ENCODE measurements around the gene KRTAP10-1. TPM values are rescaled to one million over a fixed set of nuclear protein-coding genes. Genes with fewer than 3 reads are reported as not detected.
"Not testable (repeated sequence)": the region's sequence is repeated elsewhere in the genome, so short reads cannot be mapped to it uniquely, and the experiment has no call there.

Gene KRTAP10-1
- total RNA-seq, 1 donor = not detected

GRCh38 chr21:44505673-44506278 lies 34.2 kb downstream of the KRTAP10-1 start:
- TF ChIP-seq CTCF (IDR thresholded peaks at IDR 0.05; ENCODE audit: insufficient read depth, low read length) = no peak
- H3K4me3 ChIP-seq (ENCODE audit: low read depth, low read length) = no peak overlapping the region
- DNase-seq (ENCODE audit: low read depth) = no peak

GRCh38 chr21:44503901-44504399 lies 36.0 kb downstream of the KRTAP10-1 start:
- DNase-seq (ENCODE audit: low read depth) = no peak
- no peak for TF ChIP-seq CTCF (IDR thresholded peaks at IDR 0.05; ENCODE audit: insufficient read depth, low read length)
- H3K4me3 ChIP-seq (ENCODE audit: low read depth, low read length) = no peak overlapping the region

- H3K4me3 ChIP-seq (ENCODE audit: low read depth, low read length); DNase-seq (ENCODE audit: low read depth): not testable (repeated sequence)
Observed at GRCh38 chr21:44503006-44503889, 36.7 kb downstream of the KRTAP10-1 start.

GRCh38 chr21:44502171-44502958 lies 37.6 kb downstream of the KRTAP10-1 start:
- H3K4me3 ChIP-seq (ENCODE audit: low read depth, low read length) = no peak overlapping the region
- DNase-seq (ENCODE audit: low read depth) = no peak
- TF ChIP-seq CTCF (IDR thresholded peaks at IDR 0.05; ENCODE audit: insufficient read depth, low read length) = no peak

GRCh38 chr21:44500111-44500510 lies 39.9 kb downstream of the KRTAP10-1 start:
- no peak for DNase-seq (ENCODE audit: low read depth)
- no peak overlapping the region for H3K4me3 ChIP-seq (ENCODE audit: low read depth, low read length)
- no peak for TF ChIP-seq CTCF (IDR thresholded peaks at IDR 0.05; ENCODE audit: insufficient read depth, low read length)

- H3K4me3 ChIP-seq (ENCODE audit: low read depth, low read length) = no peak overlapping the region
- no peak for TF ChIP-seq CTCF (IDR thresholded peaks at IDR 0.05; ENCODE audit: insufficient read depth, low read length)
- no peak for DNase-seq (ENCODE audit: low read depth)
Observed at GRCh38 chr21:44499631-44500030, 40.4 kb downstream of the KRTAP10-1 start.

GRCh38 chr21:44499211-44499560 lies 40.8 kb downstream of the KRTAP10-1 start:
- TF ChIP-seq CTCF (IDR thresholded peaks at IDR 0.05; ENCODE audit: insufficient read depth, low read length) = no peak
- DNase-seq (ENCODE audit: low read depth) = no peak
- no peak overlapping the region for H3K4me3 ChIP-seq (ENCODE audit: low read depth, low read length)
